ENCODE measurements around the gene SYT15.

SYT15 gene

GRCh38 chr10:46551701-46552525, 27.0 kb upstream of the SYT15 start:
- TF ChIP-seq CTCF (conservative IDR thresholded peaks at IDR 0.05) (no peak), ZFX (IDR thresholded peaks at IDR 0.05) (no peak)
- H3K27ac ChIP-seq = peak overlapping the region; percentile 73

- H3K27ac ChIP-seq = peak overlapping the region; percentile 73
- TF ChIP-seq CTCF (conservative IDR thresholded peaks at IDR 0.05) = no peak
- TF ChIP-seq ZFX (IDR thresholded peaks at IDR 0.05) = no peak
Observed at GRCh38 chr10:46552526-46553237, 26.2 kb upstream of the SYT15 start.

GRCh38 chr10:46553238-46554049, 25.5 kb upstream of the SYT15 start:
- H3K27ac ChIP-seq = peak overlapping the region; percentile 73
- TF ChIP-seq ZFX (IDR thresholded peaks at IDR 0.05) (no peak), CTCF (conservative IDR thresholded peaks at IDR 0.05) (no peak)

- peak overlapping the region; percentile 73; the same call in 1 of the 2 replicates for H3K27ac ChIP-seq
- no peak for TF ChIP-seq ZFX (IDR thresholded peaks at IDR 0.05)
- TF ChIP-seq CTCF (conservative IDR thresholded peaks at IDR 0.05) = no peak
Observed at GRCh38 chr10:46554166-46554781, 24.7 kb upstream of the SYT15 start.

GRCh38 chr10:46555366-46555712, 23.6 kb upstream of the SYT15 start:
- TF ChIP-seq CTCF (conservative IDR thresholded peaks at IDR 0.05) (no peak), ZFX (IDR thresholded peaks at IDR 0.05) (no peak)

GRCh38 chr10:46555713-46556514, 23.0 kb upstream of the SYT15 start:
- 0 out of 2 replicates have a peak, but pooled peaks have one; percentile 30 for TF ChIP-seq ZFX (IDR thresholded peaks at IDR 0.05)
- no peak for TF ChIP-seq CTCF (conservative IDR thresholded peaks at IDR 0.05)
- H3K27ac ChIP-seq = peak overlapping the region; percentile 53

More at GRCh38 chr10:46555366-46555712, 23.6 kb upstream of the SYT15 start:
- H3K27ac ChIP-seq = peak overlapping the region; percentile 53; the same call in 1 of the 2 replicates
